ENCODE results near the gene CENPL. TPM values are rescaled to one million over a fixed set of nuclear protein-coding genes. Genes with fewer than 3 reads are reported as not detected.
A peak's percentile ranks its signal among the peaks of the same experiment; 100 is the strongest.

CENPL gene
- total and polyA plus RNA-seq, 9 of the 15 experiments (the other 6 are each of a cell fraction or from before 2014, with no cell fraction given): 33.0 to 52.7 (median 39.7) TPM

- TF ChIP-seq, protein P1, sequence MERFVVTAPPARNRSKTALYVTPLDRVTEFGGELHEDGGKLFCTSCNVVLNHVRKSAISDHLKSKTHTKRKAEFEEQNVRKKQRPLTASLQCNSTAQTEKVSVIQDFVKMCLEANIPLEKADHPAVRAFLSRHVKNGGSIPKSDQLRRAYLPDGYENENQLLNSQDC (CRISPR knock-in tag; IDR thresholded peaks at IDR 0.05): peak; percentile 84; the same call in 1 of the 2 replicates
- peak; percentile 51; the same call in 1 of the 2 replicates for TF ChIP-seq PTTG1 (tag; IDR thresholded peaks at IDR 0.05; ENCODE audit: low read depth)
- TF ChIP-seq KLF16 (IDR thresholded peaks at IDR 0.05): no peak
- TF ChIP-seq DPF2 (IDR thresholded peaks at IDR 0.05): no peak; the same call in none of the 2 replicates
- TF ChIP-seq TAL1 (IDR thresholded peaks at IDR 0.05): no peak; the same call in 1 of the 2 replicates
- TF ChIP-seq NCOA2 (IDR thresholded peaks at IDR 0.05; ENCODE audit: partially characterized antibody in 2 of 2): no peak
- no peak for TF ChIP-seq MAZ (CRISPR knock-in tag; conservative IDR thresholded peaks at IDR 0.05 in 1 of 2, IDR thresholded peaks at IDR 0.05 in 1 of 2)
- TF ChIP-seq CHD2 (IDR thresholded peaks at IDR 0.05; ENCODE audit: low read depth, low read length): peak; percentile 43
- TF ChIP-seq BRF1 (IDR thresholded peaks at IDR 0.05; ENCODE audit: borderline replicate concordance, extremely low read depth, insufficient read length): no peak
- TF ChIP-seq, protein P2, sequence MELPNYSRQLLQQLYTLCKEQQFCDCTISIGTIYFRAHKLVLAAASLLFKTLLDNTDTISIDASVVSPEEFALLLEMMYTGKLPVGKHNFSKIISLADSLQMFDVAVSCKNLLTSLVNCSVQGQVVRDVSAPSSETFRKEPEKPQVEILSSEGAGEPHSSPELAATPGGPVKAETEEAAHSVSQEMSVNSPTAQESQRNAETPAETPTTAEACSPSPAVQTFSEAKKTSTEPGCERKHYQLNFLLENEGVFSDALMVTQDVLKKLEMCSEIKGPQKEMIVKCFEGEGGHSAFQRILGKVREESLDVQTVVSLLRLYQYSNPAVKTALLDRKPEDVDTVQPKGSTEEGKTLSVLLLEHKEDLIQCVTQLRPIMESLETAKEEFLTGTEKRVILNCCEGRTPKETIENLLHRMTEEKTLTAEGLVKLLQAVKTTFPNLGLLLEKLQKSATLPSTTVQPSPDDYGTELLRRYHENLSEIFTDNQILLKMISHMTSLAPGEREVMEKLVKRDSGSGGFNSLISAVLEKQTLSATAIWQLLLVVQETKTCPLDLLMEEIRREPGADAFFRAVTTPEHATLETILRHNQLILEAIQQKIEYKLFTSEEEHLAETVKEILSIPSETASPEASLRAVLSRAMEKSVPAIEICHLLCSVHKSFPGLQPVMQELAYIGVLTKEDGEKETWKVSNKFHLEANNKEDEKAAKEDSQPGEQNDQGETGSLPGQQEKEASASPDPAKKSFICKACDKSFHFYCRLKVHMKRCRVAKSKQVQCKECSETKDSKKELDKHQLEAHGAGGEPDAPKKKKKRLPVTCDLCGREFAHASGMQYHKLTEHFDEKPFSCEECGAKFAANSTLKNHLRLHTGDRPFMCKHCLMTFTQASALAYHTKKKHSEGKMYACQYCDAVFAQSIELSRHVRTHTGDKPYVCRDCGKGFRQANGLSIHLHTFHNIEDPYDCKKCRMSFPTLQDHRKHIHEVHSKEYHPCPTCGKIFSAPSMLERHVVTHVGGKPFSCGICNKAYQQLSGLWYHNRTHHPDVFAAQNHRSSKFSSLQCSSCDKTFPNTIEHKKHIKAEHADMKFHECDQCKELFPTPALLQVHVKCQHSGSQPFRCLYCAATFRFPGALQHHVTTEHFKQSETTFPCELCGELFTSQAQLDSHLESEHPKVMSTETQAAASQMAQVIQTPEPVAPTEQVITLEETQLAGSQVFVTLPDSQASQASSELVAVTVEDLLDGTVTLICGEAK (IDR thresholded peaks at IDR 0.05): no peak
- TF ChIP-seq, protein P2 (CRISPR knock-in tag; IDR thresholded peaks at IDR 0.05): no peak
- TF ChIP-seq PHF8 (IDR thresholded peaks at IDR 0.05; ENCODE audit: borderline replicate concordance, low read length): peak; percentile 95
- TF ChIP-seq ZNF224 (CRISPR knock-in tag; IDR thresholded peaks at IDR 0.05): no peak; the same call in 1 of the 2 replicates
- no peak; the same call in 1 of the 2 replicates for TF ChIP-seq GATAD2B (IDR thresholded peaks at IDR 0.05; ENCODE audit: borderline replicate concordance)
- TF ChIP-seq FOXM1 (IDR thresholded peaks at IDR 0.05; ENCODE audit: low read depth): no peak
- TF ChIP-seq FOXM1 (CRISPR knock-in tag; IDR thresholded peaks at IDR 0.05; ENCODE audit: low read depth): no peak; the same call in 1 of the 2 replicates
- TF ChIP-seq ZNF780A (CRISPR knock-in tag; IDR thresholded peaks at IDR 0.05): 0 out of 2 replicates have a peak, but pooled peaks have one; percentile 59
- TF ChIP-seq U2AF2 (optimal IDR thresholded peaks at IDR 0.05; ENCODE audit: low read depth, low read length): no peak
- no peak for TF ChIP-seq ZKSCAN3 (CRISPR knock-in tag; IDR thresholded peaks at IDR 0.05)
- no peak for TF ChIP-seq NFE2L1 (tag; IDR thresholded peaks at IDR 0.05; ENCODE audit: borderline replicate concordance, low read depth)
- TF ChIP-seq ZC3H8 (IDR thresholded peaks at IDR 0.05): no peak
- TF ChIP-seq POLR2B (IDR thresholded peaks at IDR 0.05; ENCODE audit: low read depth, partially characterized antibody): peak; percentile 100
Observed at GRCh38 chr1:173867753-173868265, 43.1 kb upstream of the CENPL start, which contains the start of gene GAS5 (continued).
